Jurkat, Clone E6-1 (cell line): ENCODE measurements around the gene SGMS1.

ENCODE experiments used
- DNase-seq: peaks from one replicate; pipeline ENCODE4 v3.0.0-alpha.2; 2011; ENCODE audit warnings: low read depth, low spot score
- H3K4me3 ChIP-seq: 2 replicates; pipeline ENCODE4 v1.5.1; 2011; ENCODE audit warnings: mild to moderate bottlenecking, low read length, control low read depth, moderate library complexity

The SGMS1 gene

DNA sequence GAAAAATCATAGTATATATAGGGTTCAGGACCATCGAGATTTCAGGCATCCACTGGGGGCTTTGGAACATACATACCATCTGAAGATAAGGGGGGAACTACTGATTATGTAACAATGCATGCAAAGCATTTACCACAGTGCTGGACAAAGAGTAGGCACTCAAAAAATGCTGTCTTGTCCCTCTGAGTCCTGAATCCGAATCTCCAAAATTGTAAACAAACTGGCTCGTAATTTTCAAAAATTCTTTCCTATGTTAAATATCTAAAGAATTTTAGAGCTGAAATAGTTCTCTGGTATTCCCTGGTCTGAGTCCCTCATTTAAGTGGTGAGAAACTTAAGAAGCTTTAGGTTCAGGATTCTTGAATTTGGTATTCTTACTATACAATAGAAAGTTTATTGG, 204.7 kb downstream of the SGMS1 start:
- no peak overlapping the region for H3K4me3 ChIP-seq
- no peak for DNase-seq

DNA sequence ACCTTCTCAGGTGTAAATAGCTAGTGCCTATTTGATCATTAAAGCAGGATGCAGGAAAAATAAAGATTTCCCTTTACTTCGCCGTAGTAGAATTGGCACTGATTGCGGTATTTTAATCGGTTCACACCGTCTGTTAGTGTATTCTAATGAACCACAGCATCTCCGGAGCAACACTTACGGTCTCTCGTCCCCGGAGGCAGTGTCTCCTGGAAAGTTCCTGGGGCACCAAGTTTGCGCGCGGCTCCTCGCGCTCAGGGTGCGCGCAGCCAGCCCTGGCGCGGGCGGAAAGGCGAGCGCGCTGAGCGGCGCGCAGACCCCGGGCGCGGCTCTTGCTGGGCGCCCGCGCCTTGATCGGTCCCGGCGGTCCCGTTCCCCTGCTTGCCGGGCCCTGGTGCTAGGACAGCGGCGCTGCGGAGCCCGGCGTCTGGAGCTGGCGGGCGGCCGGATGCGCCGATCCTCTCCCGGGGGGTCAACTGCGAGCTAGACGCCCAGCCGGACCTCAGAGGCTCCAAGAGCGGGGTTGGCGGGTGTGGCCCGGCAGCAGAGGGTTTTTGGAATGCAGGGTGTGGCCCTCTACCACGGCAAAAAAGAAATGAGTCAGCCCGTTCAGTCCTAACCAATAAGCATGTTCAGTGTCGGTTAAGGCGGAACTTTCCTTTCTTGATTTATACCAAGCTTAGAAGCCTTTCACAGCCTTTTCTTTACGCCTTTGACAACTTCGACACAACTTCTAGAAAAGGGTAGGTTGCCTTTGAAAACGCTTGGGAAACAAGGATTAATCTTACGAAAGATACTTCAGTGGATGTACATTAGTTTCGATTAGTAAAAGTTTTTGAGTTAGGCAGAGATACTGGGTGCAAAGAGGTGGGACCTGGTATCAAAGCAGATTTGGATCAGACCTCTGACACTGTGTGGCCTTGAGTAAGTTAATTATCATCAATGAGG, 205.6 kb downstream of the SGMS1 start:
- DNase-seq: no peak
- no peak overlapping the region for H3K4me3 ChIP-seq

DNA sequence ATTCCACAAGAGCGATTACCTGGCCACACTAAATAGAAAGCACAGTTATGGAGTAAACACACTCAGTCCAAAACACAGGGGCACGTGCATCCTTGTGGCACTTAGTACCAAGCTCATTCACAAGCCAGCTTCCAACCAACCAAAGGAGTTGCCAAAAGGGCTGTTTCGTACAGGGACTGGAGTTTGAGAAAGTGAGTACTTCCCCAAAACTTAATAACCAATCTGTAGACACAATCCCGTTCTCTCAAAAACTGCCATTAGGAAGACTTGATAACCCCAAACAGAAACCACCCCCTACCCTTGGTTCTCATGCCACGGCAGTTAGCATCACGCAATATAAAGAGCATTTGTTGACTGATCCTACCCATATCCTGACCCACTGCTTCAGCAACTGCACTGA, 206.3 kb downstream of the SGMS1 start:
- no peak overlapping the region for H3K4me3 ChIP-seq
- no peak for DNase-seq

DNA sequence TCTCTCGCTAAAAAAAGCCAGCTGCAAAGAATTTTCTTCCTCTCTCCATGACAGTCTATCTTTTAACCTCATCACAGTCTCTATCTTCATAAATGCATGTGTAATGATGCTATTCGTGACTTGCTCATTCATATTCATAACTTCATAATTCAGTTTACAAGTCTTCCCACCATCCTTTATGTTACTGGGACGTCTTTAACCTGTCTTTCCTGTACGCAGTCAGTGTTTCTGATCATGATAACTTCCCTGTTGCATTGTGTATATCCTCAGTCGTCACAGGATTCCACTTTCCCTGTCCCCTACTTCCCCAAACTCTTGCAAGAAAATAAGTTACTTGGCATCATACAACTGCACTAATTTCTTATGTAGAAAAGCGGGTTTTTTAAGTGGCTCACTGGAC, 206.9 kb downstream of the SGMS1 start:
- no peak for DNase-seq
- H3K4me3 ChIP-seq: no peak overlapping the region

DNA sequence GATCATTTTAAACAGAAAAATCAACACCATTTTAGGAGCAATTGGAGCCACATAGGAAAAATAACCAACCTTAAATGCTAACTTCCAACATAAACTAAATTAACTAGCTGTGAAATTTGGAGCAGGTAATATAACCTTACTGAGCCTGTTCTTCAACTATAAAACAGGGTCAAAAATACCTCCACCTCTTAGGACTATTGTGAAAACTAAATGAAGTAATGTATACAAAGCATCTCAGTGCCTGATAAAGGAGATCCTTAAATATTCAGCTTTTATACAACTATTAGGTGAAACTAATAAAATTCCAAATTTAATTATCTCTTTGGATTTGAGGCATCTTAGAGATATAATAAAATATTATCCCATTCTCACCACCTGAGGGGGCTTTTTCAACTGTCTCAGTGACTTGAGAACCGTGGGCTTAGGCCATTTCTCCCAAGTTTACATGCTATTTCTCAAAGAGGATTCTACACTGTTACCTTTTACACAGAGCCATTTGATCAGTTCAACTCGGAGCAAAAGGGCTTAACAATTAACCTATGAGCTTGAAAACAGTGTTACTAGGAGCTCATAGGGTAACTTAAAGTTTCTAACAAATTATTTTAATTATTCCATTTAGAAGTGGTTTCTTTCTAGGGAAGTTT, 207.5 kb downstream of the SGMS1 start:
- no peak for DNase-seq
- H3K4me3 ChIP-seq: no peak overlapping the region

DNA sequence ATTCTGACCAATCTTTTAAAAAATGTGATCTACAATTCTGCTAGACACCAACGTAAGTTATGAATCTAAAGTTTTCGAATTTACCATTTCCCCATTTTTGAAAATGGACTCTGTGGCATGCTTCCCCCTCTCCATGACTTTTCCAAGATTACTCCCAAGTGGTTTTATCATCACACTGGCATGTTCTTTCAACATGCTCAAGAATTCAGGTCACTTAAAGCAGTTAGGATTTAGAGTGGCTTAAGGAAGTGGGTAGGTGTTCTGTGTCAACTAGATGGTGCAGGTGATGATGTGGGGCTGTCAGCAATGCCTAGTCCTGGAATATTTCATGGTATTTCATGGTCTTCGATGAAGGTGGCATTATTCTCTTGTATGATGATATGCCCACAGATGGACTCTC, 208.5 kb downstream of the SGMS1 start:
- no peak overlapping the region for H3K4me3 ChIP-seq
- DNase-seq: no peak

DNA sequence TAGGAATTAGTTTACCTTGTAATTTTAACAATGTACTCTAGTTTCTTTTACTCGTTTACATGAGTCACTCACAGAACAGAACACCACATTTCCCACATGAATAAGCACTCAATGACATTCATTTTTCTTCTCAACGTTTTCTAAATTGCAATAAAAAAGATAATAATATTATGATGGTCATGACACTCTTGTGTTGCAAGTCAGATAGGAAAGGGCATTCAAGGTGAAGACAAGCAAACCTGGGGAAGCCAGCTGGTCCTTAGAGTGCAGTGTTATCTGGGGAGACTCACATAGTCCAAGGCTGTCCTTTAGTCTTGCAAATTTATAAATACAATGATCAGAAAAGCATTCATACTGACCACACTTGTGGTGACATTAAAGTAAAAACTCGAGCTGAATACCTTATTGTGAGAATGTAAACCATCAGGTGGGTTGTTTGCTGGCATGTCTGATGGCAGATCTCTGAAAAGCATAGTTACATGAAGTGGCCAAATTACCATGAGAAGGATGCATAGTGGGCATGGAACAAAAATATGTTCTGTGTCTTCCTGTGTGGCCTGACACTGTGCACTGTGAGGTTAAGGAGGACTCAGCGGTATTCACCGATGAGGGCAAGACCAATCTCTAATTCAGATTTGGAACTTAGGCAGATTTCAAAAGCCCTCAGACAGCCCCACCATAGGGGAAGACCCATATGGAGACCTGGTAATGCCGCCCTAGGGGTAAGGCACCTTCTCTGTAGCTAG, 213.5 kb downstream of the SGMS1 start:
- DNase-seq: no peak
- no peak overlapping the region for H3K4me3 ChIP-seq

DNA sequence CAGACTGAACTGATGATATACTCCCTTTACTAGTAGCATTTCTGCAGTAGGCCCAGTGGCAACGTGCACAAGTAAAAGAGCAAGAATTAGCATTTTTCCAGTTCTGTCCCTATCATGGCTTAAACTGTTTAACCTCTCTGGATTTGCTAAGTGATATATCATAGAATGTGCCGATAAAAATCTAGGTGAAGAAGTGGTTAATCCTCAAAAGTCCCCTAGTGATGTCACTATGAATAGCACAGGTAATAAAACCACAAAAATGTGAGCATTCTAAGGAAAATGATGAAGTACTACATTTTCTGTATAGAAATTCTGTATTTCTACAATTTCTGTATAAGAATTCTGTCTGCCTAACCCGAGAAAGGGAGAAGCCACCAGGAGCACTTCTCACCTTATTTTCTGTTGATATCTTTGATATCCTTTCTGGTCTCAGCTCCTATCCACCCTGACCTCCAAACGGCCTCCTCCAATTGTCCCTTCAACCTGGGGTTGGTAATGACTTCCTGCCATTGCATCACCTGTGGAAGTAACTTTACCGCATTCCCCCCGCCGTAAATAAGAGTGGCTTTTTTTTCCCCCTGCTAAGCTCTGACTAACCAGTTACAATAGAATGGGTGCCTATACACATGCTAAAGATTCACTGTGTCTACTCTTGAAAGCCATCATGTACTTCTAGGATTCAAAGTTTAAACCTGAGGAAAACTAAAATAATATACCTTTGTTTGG, 216.5 kb downstream of the SGMS1 start:
- H3K4me3 ChIP-seq: no peak overlapping the region
- no peak for DNase-seq

DNA sequence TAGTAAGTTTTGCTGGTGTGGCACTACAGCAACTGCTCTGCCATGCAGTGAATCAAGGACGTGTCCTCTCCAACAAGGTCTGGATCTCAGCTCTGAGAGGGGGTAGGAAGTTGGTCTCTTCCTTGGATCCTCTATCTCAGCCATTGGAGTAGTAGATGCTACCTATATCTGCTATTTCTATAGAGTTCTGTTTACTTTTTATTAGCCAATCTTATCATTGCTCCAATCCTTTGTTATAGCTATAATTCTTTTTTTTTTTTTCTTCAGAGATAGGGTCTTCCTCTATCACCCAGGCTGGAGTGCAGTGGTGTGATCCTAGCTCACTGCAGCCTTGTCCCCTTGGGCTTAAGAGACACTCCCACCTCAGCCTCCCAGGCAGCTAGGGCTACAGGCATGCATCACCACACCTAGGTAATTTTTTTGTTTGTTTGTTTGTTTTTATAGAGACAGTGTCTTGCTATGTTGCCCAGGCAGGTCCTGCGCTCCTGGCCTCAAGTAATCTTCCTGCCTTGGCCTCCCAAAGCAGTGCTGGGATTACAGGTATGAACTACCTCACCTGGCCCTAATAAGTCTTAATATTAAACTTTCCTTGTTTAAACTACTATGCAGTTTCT, 217.2 kb downstream of the SGMS1 start:
- no peak overlapping the region for H3K4me3 ChIP-seq

DNA sequence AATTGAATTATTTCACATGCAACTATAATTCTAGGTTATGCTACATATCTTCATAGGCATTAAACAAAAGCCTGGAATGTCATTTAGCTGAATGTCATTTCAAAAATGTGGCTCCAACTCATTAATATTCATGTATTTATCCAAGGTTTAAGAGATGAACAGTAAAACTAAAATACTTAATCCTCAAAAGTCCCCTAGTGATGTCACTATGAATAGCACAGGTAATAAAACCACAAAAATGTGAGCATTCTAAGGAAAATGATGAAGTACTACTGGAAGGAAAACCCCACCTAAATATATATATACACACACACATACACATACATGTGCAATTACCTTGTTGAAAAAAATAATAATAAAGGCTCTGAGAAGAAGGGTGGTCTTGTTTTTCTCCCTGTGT, 218.0 kb downstream of the SGMS1 start:
- H3K4me3 ChIP-seq: no peak overlapping the region
- no peak for DNase-seq

More for the DNA sequence above, 217.2 kb downstream of the SGMS1 start:
- DNase-seq: no peak

DNA sequence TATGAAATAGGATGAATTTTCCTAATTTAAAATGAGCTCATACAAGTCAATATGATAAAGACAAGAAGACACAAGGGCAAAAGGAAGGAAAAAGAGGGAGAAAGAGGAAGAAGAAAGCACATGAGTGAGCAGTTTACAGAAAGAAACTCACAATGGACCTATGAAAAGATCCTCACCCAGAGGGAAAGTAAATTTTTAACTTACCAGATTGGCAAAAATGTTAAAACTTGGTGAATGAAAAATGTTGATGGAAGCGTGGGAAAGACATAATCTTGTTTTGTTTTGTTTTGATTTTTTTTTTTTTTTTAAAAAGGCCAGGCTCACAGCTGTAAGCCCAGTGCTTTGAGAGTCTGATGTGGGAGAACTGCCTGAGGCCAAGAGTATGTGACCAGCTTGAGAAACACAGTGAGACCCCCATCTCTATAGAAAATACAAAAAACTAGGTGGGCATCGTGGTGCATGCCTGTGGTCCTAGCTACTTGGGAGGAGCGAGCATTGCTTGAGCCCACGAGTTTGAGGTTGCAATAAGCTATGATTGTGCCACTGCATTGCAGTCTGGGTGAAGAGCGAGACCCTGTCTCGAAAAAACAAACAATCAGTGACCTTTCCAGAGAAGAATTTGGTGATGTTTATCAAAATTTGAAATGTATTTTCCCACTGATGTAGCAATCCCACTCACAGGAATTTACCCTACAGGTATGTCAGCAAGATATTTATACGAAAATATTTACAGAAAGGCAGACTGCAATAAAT, 219.6 kb downstream of the SGMS1 start:
- no peak overlapping the region for H3K4me3 ChIP-seq
- no peak for DNase-seq

DNA sequence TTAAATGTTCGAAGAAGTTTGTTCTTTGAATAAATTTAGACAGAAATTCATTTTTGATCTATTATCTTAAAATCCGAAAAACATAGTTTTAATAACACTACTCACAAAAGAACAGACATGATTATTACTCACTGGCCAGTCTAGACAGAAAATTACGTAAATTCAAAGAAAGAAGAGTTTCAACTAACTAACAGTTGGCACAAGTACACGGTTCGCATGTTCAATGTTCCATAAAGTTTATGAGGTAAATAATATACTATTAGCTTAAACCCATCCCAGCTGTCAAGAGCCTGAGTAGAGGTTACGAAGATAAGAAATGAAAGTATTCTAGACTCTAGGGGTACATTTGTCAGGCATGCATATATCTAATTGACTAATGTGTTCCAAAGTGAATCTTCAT, 220.7 kb downstream of the SGMS1 start:
- no peak overlapping the region for H3K4me3 ChIP-seq
- DNase-seq: no peak

DNA sequence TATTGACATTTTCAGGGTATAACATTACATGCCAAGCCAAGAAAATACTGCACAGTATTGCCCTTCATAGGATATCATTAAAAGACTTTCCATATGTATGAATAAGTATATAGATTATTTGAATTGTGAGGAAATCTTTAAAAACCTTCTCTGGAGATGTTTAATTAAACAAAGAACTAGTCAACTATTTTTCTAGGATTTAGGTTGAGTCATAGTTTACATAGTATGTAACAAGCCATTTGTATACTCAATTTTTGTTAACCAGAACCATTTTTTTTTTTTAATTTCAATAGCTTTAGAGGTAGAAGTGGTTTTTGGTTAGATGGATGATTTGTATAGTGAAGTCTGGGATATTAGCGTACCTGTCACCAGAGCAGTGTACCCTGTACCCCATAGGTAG, 221.3 kb downstream of the SGMS1 start:
- DNase-seq: no peak
- no peak overlapping the region for H3K4me3 ChIP-seq

DNA sequence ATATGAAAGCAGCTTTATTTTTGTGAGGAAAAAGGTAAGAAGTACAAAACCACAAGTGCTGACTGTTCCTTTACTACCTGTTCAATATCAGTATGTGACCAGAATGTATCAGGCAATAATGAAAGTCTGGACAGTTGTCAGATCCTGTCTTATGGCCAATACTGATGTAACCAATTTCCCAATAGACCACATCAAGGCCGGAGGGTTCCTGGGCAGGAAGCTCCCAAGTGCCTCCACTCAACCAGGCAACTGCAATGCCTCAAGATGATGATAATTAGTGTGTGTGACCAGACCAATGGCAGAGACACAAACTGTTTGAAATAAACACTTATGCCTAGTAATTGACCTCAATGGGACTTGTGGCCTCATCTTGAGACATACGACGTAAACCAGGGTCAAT, 223.1 kb downstream of the SGMS1 start:
- no peak for DNase-seq
- no peak overlapping the region for H3K4me3 ChIP-seq

DNA sequence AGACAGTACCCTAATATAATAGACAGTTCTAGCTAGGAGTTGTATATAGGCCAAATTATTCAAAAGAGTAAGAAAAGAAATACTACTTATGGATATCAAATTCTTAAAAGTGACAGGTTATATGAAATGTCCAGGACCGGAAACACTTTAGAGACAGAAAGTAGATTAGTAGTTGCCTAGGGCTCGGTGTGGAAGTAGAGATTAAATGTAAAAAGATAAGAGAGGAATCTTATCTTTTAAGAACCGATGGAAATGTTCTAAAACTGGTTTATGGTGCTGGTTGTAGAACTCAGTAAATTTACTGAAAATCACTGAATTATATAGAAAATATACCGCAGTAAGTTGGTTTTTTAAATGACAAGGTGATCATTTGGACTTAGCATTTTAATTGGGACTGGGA, 224.9 kb downstream of the SGMS1 start:
- no peak overlapping the region for H3K4me3 ChIP-seq
- DNase-seq: no peak

DNA sequence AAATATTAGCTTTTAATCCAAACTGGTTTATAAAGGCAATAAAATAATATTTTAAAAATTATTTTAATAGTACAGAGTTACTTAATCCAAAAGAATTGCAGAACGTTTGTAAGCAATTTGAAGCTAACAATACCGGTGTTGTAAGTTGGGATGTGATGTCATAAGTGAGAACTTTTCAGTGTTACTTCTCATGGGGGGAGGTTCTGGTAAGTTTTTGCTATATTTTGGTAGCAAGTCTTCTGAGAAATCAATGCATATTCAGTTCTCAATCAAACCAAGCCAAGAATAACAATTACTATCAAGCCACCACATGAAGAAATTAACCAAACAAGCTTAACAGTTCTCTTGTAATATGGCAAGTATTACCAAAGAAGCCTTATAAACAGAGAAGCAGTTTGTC, 225.4 kb downstream of the SGMS1 start:
- no peak overlapping the region for H3K4me3 ChIP-seq
- DNase-seq: no peak

DNA sequence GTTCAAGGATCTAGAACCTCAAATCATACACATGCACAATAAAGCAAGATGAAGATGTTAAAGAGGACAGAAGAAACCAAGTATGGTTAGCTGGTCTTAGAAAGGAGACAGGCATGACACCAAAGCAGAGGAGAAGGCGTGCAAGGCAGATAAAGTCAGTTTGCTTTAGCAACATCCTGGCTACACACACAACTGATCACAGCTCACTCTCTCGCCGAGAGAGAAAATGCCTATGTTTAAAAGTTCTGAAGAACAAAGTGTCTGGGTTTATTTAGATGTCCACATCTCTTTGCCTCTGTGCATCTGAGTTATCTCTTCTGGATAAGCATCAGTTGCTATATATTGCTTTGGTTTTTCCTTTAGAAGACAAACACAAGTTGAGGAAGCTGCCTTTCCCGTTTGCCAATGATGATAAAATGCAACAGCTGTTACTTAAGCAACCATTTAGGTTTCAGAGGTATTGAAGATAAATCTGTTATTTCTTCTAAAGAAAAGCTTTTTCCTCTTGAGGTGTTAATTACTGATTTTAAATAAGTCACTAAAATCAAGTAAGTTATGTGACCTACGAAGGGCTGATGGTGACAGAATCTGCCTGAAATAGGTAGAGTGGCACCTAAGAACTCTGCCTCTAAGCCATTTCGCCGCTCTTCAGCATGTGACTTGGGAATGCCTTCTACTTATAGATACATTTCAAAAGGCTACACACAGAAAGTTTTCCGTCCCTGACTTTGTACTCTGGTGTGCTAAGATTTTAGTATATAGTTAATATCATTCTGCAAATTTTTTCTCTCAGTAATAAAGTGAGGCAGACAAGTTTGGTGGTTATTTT, 226.2 kb downstream of the SGMS1 start:
- no peak for DNase-seq
- H3K4me3 ChIP-seq: no peak overlapping the region
